Thoracic aorta (tissue), 2 donors: ENCODE measurements around the gene HOXA5. TPM values are rescaled to one million over a fixed set of nuclear protein-coding genes. Genes with fewer than 3 reads are reported as not detected.

ENCODE experiments used
- ATAC-seq: fragments of 150-250 bp; one replicate; pipeline ENCODE4 v1.8.0; 2017; ENCODE audit warnings: low read depth; ENCODE audit not compliant: insufficient number of reproducible peaks, low FRiP score
- DNase-seq: peaks from one replicate; pipeline ENCODE4 v3.0.0-alpha.2; 2020; ENCODE audit warnings: low spot score
- H3K27ac ChIP-seq, 2 donors: fragments of 200-600 bp; sonication (generic); 1 replicate in 1 of 2; 2 replicates in 1 of 2; pipeline ENCODE4 v1.5.1; 2016; ENCODE audit warnings: mild to moderate bottlenecking in 2 of 2, moderate library complexity in 2 of 2
- H3K27me3 ChIP-seq: fragments of 200-600 bp; sonication (generic); replicated peaks from 2 replicates; pipeline ENCODE4 v1.6.0; 2016; ENCODE audit warnings: mild to moderate bottlenecking; ENCODE audit not compliant: insufficient read depth
- H3K36me3 ChIP-seq: fragments of 200-600 bp; sonication (generic); one replicate; pipeline ENCODE4 v1.5.1; 2016
- H3K4me1 ChIP-seq, 2 donors: fragments of 200-600 bp; sonication (generic); 1 replicate in 1 of 2; 2 replicates in 1 of 2; pipeline versions ENCODE4 v1.5.1 to v1.6.0; 2016; ENCODE audit warnings: low read depth in 2 of 2, mild to moderate bottlenecking in 1 of 2; ENCODE audit not compliant: control insufficient read depth in 1 of 2
- H3K4me3 ChIP-seq: fragments of 200-600 bp; sonication (generic); 2 replicates; pipeline ENCODE4 v1.5.1; 2016; ENCODE audit warnings: mild to moderate bottlenecking
- H3K9me3 ChIP-seq: fragments of 200-600 bp; sonication (generic); 2 replicates; pipeline ENCODE4 v1.5.1; 2016
- total RNA-seq, 2 donors: library from RNA; depleted of rRNA; stranded (reverse); fragments of >200 nt; gene quantifications; one replicate each; pipeline versions ENCODE4 v1.1.0 to v1.2.3, GENCODE V29; 2016
- TF ChIP-seq, protein P1 (sequence below): fragments of 200-600 bp; sonication (generic); IDR thresholded peaks from one replicate; pipeline ENCODE4 v1.5.1; 2019; ENCODE audit warnings: antibody characterized with exemption

Gene HOXA5
- total RNA-seq, 2 donors from 2014 or later, result 0.35 to 1.2 TPM

DNA sequence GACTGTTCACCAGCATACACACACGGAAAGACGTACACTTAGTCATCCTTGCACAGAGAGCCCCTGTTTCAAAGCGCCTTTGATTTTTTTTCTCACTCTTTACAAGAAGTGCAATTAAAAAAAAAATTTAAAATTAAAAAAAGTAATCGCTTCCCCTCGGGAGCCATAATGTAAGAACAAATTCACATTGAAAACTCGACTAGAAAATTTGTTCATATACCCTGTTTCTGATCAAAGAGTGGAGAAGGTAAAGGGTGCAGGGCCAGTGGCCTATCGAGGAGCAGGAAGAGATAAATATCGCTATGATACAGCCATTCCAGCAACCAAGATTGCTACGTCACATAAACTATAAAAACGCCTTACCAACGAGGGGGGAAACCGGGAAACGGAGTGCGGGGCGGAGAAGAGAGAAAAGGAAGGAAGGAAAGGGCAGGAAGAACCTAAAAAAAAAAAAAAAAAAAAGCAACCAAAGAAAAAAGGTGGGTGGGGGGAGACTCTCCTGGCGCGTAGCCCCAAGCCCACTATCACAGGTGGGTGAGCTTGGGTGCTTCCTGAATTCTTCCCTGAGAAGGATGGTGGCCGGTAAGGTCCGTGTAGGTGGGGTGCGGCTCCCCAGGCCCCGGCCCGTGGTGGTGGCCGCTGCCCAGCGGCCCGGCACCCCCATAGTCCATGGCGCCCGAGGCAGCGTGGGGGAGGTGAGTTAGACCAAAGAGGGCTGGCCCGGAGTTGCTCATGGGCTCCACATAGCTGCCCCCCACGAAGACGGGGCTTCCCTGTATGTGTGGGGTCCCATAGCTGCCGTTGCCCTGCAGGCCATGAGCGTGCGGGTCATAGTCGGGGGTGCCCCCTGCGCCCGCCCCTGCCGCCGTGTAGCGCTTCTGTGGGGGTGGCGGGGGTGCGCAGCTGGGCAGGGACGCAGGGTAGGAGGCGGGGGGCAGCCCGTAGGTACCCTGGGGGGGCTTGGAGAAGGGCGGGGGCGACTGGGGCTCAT lies 35.8 kb downstream of the HOXA5 start:
- Histone ChIP-seq H3K27ac (peak overlapping the region; percentile 87 to 96), H3K27me3 (no peaks in the 10 kb centered on the region), H3K36me3 (no peaks in the 10 kb centered on the region), H3K9me3 (no peaks in the 10 kb centered on the region), H3K4me1 (peaks cover 32 to 78% of the 10 kb centered on the region in 2 donors), H3K4me3 (peak overlapping the region; percentile 99)
- TF ChIP-seq, protein P1, sequence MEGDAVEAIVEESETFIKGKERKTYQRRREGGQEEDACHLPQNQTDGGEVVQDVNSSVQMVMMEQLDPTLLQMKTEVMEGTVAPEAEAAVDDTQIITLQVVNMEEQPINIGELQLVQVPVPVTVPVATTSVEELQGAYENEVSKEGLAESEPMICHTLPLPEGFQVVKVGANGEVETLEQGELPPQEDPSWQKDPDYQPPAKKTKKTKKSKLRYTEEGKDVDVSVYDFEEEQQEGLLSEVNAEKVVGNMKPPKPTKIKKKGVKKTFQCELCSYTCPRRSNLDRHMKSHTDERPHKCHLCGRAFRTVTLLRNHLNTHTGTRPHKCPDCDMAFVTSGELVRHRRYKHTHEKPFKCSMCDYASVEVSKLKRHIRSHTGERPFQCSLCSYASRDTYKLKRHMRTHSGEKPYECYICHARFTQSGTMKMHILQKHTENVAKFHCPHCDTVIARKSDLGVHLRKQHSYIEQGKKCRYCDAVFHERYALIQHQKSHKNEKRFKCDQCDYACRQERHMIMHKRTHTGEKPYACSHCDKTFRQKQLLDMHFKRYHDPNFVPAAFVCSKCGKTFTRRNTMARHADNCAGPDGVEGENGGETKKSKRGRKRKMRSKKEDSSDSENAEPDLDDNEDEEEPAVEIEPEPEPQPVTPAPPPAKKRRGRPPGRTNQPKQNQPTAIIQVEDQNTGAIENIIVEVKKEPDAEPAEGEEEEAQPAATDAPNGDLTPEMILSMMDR, result no peak
- no peak for ATAC-seq
- DNase-seq, result no peak

DNA sequence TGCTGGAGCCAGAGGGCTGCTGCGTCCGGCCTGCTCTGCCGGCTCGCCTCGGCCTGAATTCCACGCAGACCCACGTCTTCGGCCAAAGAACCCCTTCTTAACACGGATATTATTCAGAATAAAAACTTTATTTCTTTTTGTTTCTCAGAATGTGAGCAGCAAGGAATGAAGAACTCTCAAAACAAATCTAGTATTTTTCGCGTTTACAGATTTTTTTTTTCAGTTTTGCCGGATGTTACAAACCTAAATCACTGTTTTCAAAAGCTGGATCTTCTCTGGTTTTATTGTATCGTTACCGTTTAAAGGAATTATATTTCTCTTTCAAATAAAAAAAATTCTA lies 36.6 kb downstream of the HOXA5 start:
- Histone ChIP-seq H3K4me1 (peaks cover 26 to 74% of the 10 kb centered on the region in 2 donors), H3K27me3 (no peaks in the 10 kb centered on the region), H3K36me3 (no peaks in the 10 kb centered on the region), H3K4me3 (peak overlapping the region; percentile 99), H3K27ac (peak overlapping the region; percentile 87 to 96), H3K9me3 (no peaks in the 10 kb centered on the region)
- ATAC-seq, result no peak
- TF ChIP-seq, protein P1, result no peak
- no peak for DNase-seq

DNA sequence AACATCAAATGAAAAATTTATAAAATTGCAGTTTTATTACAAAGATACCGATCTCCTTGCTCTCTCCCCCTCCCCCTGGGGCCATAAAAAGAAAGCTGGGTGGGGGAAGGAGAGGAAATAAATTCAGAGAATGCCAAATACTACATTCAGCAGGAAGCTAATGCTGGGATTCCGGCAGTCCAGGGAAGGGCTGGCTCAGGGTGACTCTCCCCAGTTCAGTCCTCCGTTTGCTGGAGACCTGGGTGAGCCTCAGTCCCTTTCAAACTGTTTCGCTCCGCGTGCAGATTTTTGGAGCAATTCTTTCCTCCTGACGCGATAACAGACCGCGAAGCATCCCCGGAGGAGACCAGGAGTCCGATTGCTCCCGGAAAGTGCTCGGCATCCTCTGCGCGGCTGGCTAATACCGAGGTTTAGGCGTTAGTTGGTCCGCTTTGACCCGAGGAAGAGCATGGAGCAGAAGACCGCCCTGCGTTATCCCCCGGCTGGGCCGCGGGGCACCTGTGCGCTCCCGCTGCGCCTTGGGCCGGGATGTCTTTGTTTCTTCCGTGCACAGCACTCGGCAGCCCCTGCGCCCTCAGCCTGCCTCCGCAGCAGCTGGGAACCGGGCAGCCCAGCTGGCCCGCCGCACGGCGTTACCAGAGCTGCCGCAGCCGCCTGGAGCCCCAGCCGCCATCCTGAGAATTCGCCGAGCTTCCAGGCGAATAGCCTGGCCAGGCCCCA lies 37.1 kb downstream of the HOXA5 start:
- Histone ChIP-seq H3K9me3 (no peaks in the 10 kb centered on the region), H3K27me3 (no peaks in the 10 kb centered on the region), H3K4me3 (peak overlapping the region; percentile 99), H3K4me1 (peaks cover 25 to 68% of the 10 kb centered on the region in 2 donors), H3K27ac (peak overlapping the region; percentile 87 to 96), H3K36me3 (no peaks in the 10 kb centered on the region)
- no peak for DNase-seq
- TF ChIP-seq, protein P1, result no peak
- ATAC-seq, result no peak

DNA sequence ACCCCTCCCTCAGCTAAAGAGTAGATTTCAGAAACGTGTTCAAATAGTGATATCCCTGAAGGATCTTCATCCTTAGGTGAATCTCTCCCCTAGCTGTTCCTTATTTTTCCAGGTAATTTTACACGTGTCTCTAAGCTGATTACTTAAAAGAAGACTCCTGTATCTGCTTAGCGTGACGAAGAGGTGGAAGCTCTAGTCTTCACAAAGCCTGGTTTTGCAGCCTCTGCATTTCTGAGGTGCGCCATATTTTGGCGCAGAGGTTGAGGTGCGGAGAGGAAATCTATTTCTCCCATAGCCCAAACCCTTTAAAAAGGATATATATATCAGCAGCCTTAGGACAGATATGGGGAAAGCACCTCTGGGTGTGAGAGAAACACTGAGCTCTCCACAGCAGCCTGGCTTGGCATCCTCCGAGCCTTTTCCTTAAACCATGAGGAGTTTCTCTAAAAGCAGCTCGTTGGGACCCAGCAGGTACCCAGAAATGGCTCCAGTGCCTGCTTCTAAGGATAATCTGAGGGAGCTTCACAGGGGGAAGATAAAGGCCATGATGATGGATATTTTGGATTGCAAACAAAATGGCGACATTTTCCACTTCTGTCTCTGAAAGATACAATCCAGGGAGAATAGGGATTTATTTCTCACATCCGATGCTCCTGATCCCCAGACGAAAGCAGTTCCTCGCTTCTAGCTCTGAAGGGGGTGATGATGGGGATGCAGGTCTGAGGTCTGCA lies 38.0 kb downstream of the HOXA5 start:
- DNase-seq (no peak), ATAC-seq (no peak)
- no peaks in the 10 kb centered on the region for H3K27me3 ChIP-seq
- H3K36me3 ChIP-seq, result no peaks in the 10 kb centered on the region
- H3K9me3 ChIP-seq, result no peaks in the 10 kb centered on the region
- H3K4me3 ChIP-seq, result peak overlapping the region; percentile 99
- H3K27ac ChIP-seq, result peak overlapping the region; percentile 87 to 96
- peaks cover 25 to 65% of the 10 kb centered on the region in 2 donors for H3K4me1 ChIP-seq
- TF ChIP-seq, protein P1, result no peak
